NT2/D1 (cell line): ENCODE results near the gene ADIPOQ.
"Not testable (repeated sequence)": the region's sequence is repeated elsewhere in the genome, so short reads cannot be mapped to it uniquely, and the experiment has no call there.

Experiments used
- DNase-seq: peaks from one replicate; pipeline ENCODE4 v3.0.0-alpha.2; 2011; ENCODE audit warnings: low read depth, low spot score
- H3K27me3 ChIP-seq: 2 replicates; pipeline ENCODE4 v1.6.0; 2011; ENCODE audit warnings: mild to moderate bottlenecking; ENCODE audit not compliant: insufficient read length, insufficient read depth
- H3K36me3 ChIP-seq: 2 replicates; pipeline ENCODE4 v1.6.1; 2011; ENCODE audit warnings: mild to moderate bottlenecking, low read length, mixed read lengths; ENCODE audit not compliant: insufficient read depth, insufficient read length
- H3K4me1 ChIP-seq: 2 replicates; pipeline ENCODE4 v1.5.1; 2011; ENCODE audit not compliant: insufficient read depth, insufficient read length
- H3K4me3 ChIP-seq: 2 replicates; pipeline ENCODE4 v1.5.1; 2011; ENCODE audit warnings: low read depth; ENCODE audit not compliant: insufficient read length
- H3K9ac ChIP-seq: 2 replicates; pipeline ENCODE4 v1.6.0; 2011; ENCODE audit warnings: low read depth; ENCODE audit not compliant: insufficient read length
- H3K9me3 ChIP-seq: 2 replicates; pipeline ENCODE4 v1.5.1; 2011; ENCODE audit warnings: mild to moderate bottlenecking, low read length; ENCODE audit not compliant: insufficient read depth
- SUZ12 ChIP-seq: IDR thresholded peaks from 2 replicates; pipeline ENCODE4 v1.6.1; 2011; ENCODE audit not compliant: insufficient read length, insufficient read depth; ENCODE audit errors: extremely low read depth
- YY1 ChIP-seq: IDR thresholded peaks from 2 replicates; pipeline ENCODE4 v1.6.1; 2011; ENCODE audit not compliant: insufficient read length, insufficient read depth
- ZNF274 ChIP-seq: IDR thresholded peaks from 2 replicates; pipeline ENCODE4 v1.6.1; 2011; ENCODE audit warnings: mild to moderate bottlenecking, low read depth, low read length

The ADIPOQ gene

GRCh38 chr3:186821429-186822387, 20.8 kb upstream of the ADIPOQ start:
- Histone ChIP-seq H3K4me3 (no peak overlapping the region), H3K9ac (peak overlapping the region; percentile 26), H3K4me1 (peaks cover 11% of the 10 kb centered on the region), H3K36me3 (peaks cover 3% of the 10 kb centered on the region), H3K27me3 (no peaks in the 10 kb centered on the region), H3K9me3 (no peaks in the 10 kb centered on the region)
- TF ChIP-seq SUZ12 (no peak), YY1 (no peak), ZNF274 (no peak)
- DNase-seq: peak; percentile 40

DNA sequence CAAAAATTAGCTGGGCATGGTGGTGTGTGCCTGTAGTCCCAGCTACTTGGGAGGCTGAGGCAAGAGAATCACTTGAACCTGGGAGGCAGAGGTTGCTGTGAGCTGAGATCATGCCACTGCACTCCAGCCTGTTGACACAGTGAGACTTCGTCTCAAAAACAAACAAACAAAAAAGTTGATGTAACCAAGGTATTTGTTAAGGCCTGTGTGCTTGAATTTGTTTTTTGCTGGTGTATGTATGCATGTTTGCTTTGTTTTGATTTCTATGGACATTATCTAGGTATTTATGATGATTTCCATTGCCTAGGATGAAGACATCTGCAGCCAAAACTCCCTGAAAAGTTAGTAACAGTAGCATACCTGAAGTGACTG, 20.1 kb upstream of the ADIPOQ start:
- H3K4me1 ChIP-seq: peaks cover 11% of the 10 kb centered on the region
- not testable (repeated sequence) for H3K4me3 ChIP-seq, H3K9me3 ChIP-seq, DNase-seq, H3K27me3 ChIP-seq, H3K36me3 ChIP-seq, H3K9ac ChIP-seq

DNA sequence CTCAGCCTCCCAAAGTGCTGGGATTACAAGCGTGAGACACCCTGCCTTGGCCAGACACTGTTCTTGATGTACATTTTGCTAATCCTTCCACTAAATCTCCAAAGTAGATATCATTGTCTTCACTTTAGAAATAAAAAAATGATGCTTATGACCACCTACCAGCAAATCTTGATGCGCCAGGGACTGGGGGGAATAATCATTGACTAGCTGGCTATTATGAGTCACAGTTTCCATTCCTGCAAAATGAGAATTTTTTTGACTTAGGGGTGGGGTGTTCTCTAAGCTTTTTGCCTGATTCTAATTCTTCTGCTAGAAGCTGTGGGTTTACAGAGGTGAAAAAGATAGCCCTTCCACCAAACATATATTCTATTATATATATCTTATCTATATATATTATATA, 19.1 kb upstream of the ADIPOQ start:
- TF ChIP-seq YY1 (no peak), SUZ12 (no peak), ZNF274 (no peak)
- Histone ChIP-seq H3K4me1 (peaks cover 11% of the 10 kb centered on the region), H3K9me3 (no peaks in the 10 kb centered on the region), H3K27me3 (peaks cover 8% of the 10 kb centered on the region), H3K4me3 (no peak overlapping the region), H3K9ac (no peak overlapping the region), H3K36me3 (peaks cover 3% of the 10 kb centered on the region)
- DNase-seq: no peak

DNA sequence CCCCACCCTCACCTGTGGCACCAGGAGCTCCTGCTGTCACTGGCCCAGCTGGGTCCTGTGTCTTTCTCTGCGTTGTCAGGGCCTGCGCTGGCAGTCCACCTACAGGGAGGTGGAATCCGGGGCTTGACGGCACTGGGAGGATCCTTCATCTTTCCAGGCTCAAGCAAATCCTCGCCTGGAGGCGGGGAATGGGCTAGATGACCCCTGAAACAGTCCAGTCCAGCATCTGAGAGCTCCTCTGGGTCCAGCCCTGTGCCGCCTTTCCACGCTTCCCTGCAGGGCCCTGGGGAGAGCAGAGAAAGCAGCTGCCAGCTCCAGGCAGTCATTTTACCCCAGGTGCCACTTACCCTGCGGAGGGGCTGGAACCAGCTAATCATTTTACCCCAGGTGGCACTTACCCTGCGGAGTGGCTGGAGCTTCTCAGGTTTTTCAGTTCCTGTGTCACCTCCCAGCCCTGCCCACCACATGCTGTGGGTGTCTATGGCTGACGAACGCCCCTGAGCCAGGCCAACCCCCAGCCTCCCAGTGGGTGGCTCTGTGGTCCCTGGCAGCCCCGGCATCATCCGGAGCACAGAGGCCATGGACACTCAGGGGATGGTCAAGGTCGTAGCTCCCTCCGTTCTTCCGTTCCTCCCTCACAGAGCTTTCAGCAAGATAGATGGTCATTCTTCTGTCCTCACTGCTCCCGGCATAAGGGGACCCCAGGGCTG, 17.9 kb upstream of the ADIPOQ start:
- peaks cover 11% of the 10 kb centered on the region for H3K4me1 ChIP-seq
- peak overlapping the region; percentile 73 for H3K9ac ChIP-seq
- peaks cover 15% of the 10 kb centered on the region for H3K27me3 ChIP-seq
- no peaks in the 10 kb centered on the region for H3K9me3 ChIP-seq
- DNase-seq: no peak
- TF ChIP-seq ZNF274: no peak
- TF ChIP-seq YY1: no peak
- no peak for TF ChIP-seq SUZ12
- H3K4me3 ChIP-seq: peak overlapping the region; percentile 39
- H3K36me3 ChIP-seq: peaks cover 3% of the 10 kb centered on the region

- Histone ChIP-seq H3K4me1 (peaks cover 11% of the 10 kb centered on the region), H3K4me3 (peak overlapping the region; percentile 39), H3K9ac (peak overlapping the region; percentile 73), H3K36me3 (peaks cover 3% of the 10 kb centered on the region), H3K27me3 (peaks cover 23% of the 10 kb centered on the region), H3K9me3 (no peaks in the 10 kb centered on the region)
- TF ChIP-seq ZNF274 (no peak), SUZ12 (no peak), YY1 (no peak)
- no peak for DNase-seq
These were observed 17.2 kb upstream of the ADIPOQ start for GRCh38 chr3:186825294-186825821.

- no peak for TF ChIP-seq ZNF274
- TF ChIP-seq YY1: no peak
- TF ChIP-seq SUZ12: no peak
- Histone ChIP-seq H3K36me3 (peaks cover 3% of the 10 kb centered on the region), H3K9me3 (no peaks in the 10 kb centered on the region), H3K4me3 (peak overlapping the region; percentile 83), H3K4me1 (peaks cover 11% of the 10 kb centered on the region), H3K27me3 (peaks cover 27% of the 10 kb centered on the region), H3K9ac (peak overlapping the region; percentile 73)
- DNase-seq: no peak
These were observed 16.6 kb upstream of the ADIPOQ start for GRCh38 chr3:186825872-186826409.

GRCh38 chr3:186826410-186826975, 16.0 kb upstream of the ADIPOQ start:
- Histone ChIP-seq H3K4me1 (peaks cover 11% of the 10 kb centered on the region), H3K9ac (peak overlapping the region; percentile 73), H3K27me3 (peaks cover 28% of the 10 kb centered on the region), H3K4me3 (peak overlapping the region; percentile 83), H3K9me3 (no peaks in the 10 kb centered on the region), H3K36me3 (peaks cover 3% of the 10 kb centered on the region)
- no peak for DNase-seq
- TF ChIP-seq ZNF274 (no peak), SUZ12 (no peak), YY1 (no peak)
